Measurements from ENCODE around the gene RERE. TPM values are rescaled to one million over a fixed set of nuclear protein-coding genes. Genes with fewer than 3 reads are reported as not detected.

Gene RERE
- total and polyA plus RNA-seq, 2 experiments from 2014 or later = 148 to 170 TPM

GRCh38 chr1:8348047-8348776 lies 469.2 kb downstream of the RERE start:
- H3K4me3 Mint-ChIP-seq = no peak overlapping the region
- DNase-seq (ENCODE audit: low spot score) (no peak), ATAC-seq (no peak)
- Histone ChIP-seq H3K4me2 (no peak overlapping the region), H3K27me3 (ENCODE audit: insufficient read depth) (no peaks in the 10 kb centered on the region), H3K9me2 (ENCODE audit: insufficient read depth) (no peaks in the 10 kb centered on the region; the same call in 1 of the 2 replicates), H3F3A (replicated peaks; ENCODE audit: low read depth) (peaks cover 12% of the 10 kb centered on the region; the same call in 1 of the 2 replicates), H2AFZ (no peak overlapping the region), H3K79me2 (replicated peaks; ENCODE audit: insufficient read depth) (no peaks in the 10 kb centered on the region), H4K20me1 (replicated peaks; ENCODE audit: insufficient read depth) (peaks cover 8% of the 10 kb centered on the region; the same call in 1 of the 2 replicates), H3K4me3 (no peak overlapping the region), H3K27ac (ENCODE audit: low read depth) (no peak overlapping the region), H3K36me3 (ENCODE audit: insufficient read depth) (no peaks in the 10 kb centered on the region), H3K4me1 (ENCODE audit: insufficient read depth) (peaks cover 9% of the 10 kb centered on the region; the same call in 1 of the 2 replicates)
- H3K27ac Mint-ChIP-seq = no peak overlapping the region
- no peak for TF ChIP-seq JUNB (IDR thresholded peaks at IDR 0.05; ENCODE audit: unreplicated experiment)
- no peak for TF ChIP-seq NANOG (IDR thresholded peaks at IDR 0.05; ENCODE audit: borderline replicate concordance)
- no peak for TF ChIP-seq ZNF114 (CRISPR knock-in tag; IDR thresholded peaks at IDR 0.05)
- TF ChIP-seq CTCF (conservative IDR thresholded peaks at IDR 0.05; ENCODE audit: low read depth in 2 of 2) = no peak
- no peak for TF ChIP-seq EZH2phosphoT487 (IDR thresholded peaks at IDR 0.05; ENCODE audit: unreplicated experiment)
- no peak for TF ChIP-seq CREB1 (CRISPR knock-in tag; IDR thresholded peaks at IDR 0.05; ENCODE audit: low read depth)
- no peak for TF ChIP-seq STAT1 (IDR thresholded peaks at IDR 0.05; ENCODE audit: unreplicated experiment)
- no peak for TF ChIP-seq POLR2AphosphoS5 (IDR thresholded peaks at IDR 0.05; ENCODE audit: low read depth)
- TF ChIP-seq, protein P1, sequence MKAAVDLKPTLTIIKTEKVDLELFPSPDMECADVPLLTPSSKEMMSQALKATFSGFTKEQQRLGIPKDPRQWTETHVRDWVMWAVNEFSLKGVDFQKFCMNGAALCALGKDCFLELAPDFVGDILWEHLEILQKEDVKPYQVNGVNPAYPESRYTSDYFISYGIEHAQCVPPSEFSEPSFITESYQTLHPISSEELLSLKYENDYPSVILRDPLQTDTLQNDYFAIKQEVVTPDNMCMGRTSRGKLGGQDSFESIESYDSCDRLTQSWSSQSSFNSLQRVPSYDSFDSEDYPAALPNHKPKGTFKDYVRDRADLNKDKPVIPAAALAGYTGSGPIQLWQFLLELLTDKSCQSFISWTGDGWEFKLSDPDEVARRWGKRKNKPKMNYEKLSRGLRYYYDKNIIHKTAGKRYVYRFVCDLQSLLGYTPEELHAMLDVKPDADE (IDR thresholded peaks at IDR 0.05) = no peak
- TF ChIP-seq ZNF331 (CRISPR knock-in tag; IDR thresholded peaks at IDR 0.05; ENCODE audit: low read depth) = no peak
- no peak for TF ChIP-seq EZH2 (IDR thresholded peaks at IDR 0.05; ENCODE audit: low read depth, unreplicated experiment)
- TF ChIP-seq REST (IDR thresholded peaks at IDR 0.05; ENCODE audit: unreplicated experiment) = no peak
- TF ChIP-seq, protein P2, sequence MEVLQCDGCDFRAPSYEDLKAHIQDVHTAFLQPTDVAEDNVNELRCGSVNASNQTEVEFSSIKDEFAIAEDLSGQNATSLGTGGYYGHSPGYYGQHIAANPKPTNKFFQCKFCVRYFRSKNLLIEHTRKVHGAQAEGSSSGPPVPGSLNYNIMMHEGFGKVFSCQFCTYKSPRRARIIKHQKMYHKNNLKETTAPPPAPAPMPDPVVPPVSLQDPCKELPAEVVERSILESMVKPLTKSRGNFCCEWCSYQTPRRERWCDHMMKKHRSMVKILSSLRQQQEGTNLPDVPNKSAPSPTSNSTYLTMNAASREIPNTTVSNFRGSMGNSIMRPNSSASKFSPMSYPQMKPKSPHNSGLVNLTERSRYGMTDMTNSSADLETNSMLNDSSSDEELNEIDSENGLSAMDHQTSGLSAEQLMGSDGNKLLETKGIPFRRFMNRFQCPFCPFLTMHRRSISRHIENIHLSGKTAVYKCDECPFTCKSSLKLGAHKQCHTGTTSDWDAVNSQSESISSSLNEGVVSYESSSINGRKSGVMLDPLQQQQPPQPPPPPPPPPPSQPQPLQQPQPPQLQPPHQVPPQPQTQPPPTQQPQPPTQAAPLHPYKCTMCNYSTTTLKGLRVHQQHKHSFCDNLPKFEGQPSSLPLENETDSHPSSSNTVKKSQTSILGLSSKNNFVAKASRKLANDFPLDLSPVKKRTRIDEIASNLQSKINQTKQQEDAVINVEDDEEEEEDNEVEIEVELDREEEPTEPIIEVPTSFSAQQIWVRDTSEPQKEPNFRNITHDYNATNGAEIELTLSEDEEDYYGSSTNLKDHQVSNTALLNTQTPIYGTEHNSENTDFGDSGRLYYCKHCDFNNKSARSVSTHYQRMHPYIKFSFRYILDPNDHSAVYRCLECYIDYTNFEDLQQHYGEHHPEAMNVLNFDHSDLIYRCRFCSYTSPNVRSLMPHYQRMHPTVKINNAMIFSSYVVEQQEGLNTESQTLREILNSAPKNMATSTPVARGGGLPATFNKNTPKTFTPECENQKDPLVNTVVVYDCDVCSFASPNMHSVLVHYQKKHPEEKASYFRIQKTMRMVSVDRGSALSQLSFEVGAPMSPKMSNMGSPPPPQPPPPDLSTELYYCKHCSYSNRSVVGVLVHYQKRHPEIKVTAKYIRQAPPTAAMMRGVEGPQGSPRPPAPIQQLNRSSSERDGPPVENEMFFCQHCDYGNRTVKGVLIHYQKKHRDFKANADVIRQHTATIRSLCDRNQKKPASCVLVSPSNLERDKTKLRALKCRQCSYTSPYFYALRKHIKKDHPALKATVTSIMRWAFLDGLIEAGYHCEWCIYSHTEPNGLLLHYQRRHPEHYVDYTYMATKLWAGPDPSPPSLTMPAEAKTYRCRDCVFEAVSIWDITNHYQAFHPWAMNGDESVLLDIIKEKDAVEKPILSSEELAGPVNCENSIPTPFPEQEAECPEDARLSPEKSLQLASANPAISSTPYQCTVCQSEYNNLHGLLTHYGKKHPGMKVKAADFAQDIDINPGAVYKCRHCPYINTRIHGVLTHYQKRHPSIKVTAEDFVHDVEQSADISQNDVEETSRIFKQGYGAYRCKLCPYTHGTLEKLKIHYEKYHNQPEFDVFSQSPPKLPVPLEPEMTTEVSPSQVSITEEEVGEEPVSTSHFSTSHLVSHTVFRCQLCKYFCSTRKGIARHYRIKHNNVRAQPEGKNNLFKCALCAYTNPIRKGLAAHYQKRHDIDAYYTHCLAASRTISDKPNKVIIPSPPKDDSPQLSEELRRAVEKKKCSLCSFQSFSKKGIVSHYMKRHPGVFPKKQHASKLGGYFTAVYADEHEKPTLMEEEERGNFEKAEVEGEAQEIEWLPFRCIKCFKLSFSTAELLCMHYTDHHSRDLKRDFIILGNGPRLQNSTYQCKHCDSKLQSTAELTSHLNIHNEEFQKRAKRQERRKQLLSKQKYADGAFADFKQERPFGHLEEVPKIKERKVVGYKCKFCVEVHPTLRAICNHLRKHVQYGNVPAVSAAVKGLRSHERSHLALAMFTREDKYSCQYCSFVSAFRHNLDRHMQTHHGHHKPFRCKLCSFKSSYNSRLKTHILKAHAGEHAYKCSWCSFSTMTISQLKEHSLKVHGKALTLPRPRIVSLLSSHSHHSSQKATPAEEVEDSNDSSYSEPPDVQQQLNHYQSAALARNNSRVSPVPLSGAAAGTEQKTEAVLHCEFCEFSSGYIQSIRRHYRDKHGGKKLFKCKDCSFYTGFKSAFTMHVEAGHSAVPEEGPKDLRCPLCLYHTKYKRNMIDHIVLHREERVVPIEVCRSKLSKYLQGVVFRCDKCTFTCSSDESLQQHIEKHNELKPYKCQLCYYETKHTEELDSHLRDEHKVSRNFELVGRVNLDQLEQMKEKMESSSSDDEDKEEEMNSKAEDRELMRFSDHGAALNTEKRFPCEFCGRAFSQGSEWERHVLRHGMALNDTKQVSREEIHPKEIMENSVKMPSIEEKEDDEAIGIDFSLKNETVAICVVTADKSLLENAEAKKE (CRISPR knock-in tag; IDR thresholded peaks at IDR 0.05) = no peak
- peaks cover 30% of the 10 kb centered on the region for H3K4me1 Mint-ChIP-seq
- peaks cover 4% of the 10 kb centered on the region; the same call in 1 of the 3 replicates for H3K36me3 Mint-ChIP-seq (ENCODE audit: low read depth)
- H3K9me3 Mint-ChIP-seq = peaks cover 2% of the 10 kb centered on the region; the same call in 2 of the 3 replicates
- peaks cover 26% of the 10 kb centered on the region for H3K27me3 Mint-ChIP-seq (ENCODE audit: insufficient read depth, low read depth, poor library complexity)
